Measurements from ENCODE around the gene FXYD3.
A peak's percentile ranks its signal among the peaks of the same experiment; 100 is the strongest.
"Not testable (repeated sequence)": the region's sequence is repeated elsewhere in the genome, so short reads cannot be mapped to it uniquely, and the experiment has no call there.

Gene FXYD3

GRCh38 chr19:35087393-35087792 lies 28.2 kb upstream of the FXYD3 start:
- no peak for DNase-seq

GRCh38 chr19:35088131-35088913 lies 27.3 kb upstream of the FXYD3 start:
- DNase-seq, result no peak

DNA sequence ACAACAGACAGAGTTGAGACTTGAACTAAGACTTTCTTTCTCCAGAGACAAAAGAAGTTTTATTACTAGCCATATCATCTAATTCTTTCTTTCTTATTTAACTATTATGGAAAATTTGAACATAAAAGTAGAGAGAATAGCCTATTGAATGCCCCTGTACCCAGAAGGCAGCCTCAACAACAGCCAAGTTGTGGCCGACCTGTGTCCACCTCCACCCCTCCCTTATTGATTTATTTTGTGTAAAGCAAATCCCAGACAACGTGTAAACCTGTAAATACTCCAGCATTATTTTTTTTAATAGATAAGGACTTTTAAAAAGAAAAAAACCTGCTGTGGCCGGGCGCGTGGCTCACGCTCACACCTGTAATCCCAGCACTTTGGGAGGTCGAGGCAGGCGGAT lies 26.1 kb upstream of the FXYD3 start:
- DNase-seq, result no peak

GRCh38 chr19:35090160-35090505 lies 25.5 kb upstream of the FXYD3 start:
- DNase-seq, result no peak

DNA sequence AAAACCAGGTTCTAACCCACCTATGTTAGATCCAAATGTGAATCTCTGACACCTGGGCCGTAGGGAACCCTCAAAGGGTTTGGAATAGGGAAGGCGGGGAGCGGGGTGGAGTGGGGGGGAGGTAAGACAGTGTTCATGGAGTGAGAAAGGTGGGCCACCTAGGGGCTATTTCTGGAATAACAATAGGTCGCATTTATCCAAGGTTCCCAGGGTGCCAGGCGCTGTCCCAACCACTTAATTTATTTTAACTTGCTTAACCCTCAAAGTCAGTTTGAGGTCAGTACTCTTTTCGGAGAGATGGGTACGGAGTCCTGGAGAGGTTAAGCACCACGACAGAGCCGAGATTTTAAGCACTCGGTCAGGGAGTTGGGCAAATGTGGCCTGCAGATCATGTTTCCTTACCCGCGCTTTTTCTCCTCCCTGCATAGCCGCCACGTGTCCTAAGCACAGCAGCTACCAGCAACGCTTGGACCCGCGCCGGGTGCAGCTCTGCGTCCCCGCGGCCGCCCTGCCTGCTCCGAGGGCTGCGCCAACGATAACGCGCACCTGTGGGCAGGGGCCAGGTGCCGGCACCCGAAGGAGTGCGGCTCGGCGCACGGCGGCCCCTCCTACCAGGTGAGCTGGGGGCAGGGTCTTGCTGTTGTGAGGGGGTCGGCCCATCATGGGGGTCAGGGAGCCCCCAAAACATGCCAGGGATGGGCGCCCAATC lies 25.0 kb upstream of the FXYD3 start:
- DNase-seq, result peak; percentile 39

DNA sequence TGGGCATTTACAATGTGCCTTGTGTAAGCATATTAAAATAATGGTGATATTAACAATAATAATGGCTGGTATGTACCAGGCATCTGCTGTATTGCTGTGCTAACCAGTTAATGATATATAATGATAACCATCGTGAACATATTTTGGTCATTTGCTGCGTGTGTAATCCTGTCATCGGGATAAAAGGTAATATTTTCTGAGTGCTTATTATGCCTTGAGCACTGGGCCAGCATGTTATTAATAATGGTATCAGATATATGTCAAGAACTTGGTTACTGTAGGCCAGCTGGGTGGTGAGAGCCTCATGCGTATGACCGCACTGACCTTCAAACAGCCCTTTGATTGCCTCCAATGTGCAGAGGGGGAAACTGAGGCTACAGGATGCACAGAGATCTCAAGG lies 22.2 kb upstream of the FXYD3 start:
- DNase-seq, result no peak

- no peak for DNase-seq
Observed at GRCh38 chr19:35093941-35094647, 21.5 kb upstream of the FXYD3 start.

DNA sequence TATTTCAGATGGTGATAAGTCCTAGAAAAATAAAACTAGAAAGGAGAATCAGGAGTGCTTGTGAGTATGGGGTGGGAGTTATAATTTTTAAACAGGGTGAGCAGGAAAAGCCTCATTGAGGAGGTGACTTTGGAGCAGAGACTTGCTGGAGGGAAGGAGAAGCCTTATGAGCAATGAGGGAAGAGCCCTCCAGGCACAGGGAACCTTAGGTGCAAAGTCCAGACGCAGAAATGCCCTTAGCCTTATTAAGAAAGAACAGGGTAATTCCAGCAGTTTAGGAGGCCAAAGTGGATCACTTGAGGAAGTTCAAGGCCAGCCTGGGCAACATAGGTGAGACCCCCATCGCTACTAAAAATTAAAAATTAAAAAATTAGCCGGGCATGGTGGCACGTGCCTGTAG lies 21.0 kb upstream of the FXYD3 start:
- no peak for DNase-seq

DNA sequence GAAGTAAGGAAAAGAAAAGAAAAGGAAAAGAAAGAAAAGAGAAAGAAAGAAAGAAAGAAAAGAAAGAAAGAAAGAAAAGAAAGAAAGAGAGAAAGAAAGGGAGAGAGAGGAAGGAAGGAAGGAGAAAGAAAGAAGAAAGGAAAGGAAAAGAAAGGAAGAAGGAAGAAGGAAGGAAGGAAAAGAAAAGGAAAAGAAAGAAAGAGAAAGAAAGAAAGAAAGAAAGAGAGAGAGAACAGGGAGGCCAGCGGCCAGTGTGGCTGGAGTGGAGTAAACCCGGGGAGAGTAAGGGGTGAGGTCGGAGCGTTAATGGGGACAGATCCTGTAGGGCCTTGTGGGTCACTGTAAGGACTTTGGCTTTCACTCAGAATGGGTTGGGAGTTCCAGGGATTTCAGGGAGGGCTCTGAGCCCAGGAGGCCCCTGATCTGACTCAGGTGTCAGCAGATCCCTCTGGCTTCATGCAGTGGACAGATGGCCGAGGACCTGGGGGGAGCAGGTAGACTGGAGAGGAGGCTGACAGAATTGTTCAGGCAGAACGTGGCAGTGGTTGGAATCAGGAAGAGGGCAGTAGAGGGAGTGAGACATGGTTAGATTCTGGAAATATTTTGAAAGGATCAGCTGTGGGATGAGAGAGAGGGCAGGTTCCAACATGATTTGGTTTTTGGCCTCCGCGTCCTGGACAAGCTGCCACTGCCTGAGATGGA lies 19.8 kb upstream of the FXYD3 start:
- DNase-seq, result no peak

- DNase-seq, result no peak
Observed at GRCh38 chr19:35098413-35099049, 17.1 kb upstream of the FXYD3 start.

GRCh38 chr19:35099155-35099896 lies 16.3 kb upstream of the FXYD3 start:
- DNase-seq, result no peak

GRCh38 chr19:35099897-35100275 lies 15.7 kb upstream of the FXYD3 start:
- DNase-seq, result no peak

GRCh38 chr19:35100588-35101533 lies 14.8 kb upstream of the FXYD3 start:
- DNase-seq, result no peak

- not testable (repeated sequence) for DNase-seq
Observed at GRCh38 chr19:35101949-35102348, 13.7 kb upstream of the FXYD3 start.

- DNase-seq, result not testable (repeated sequence)
Observed at GRCh38 chr19:35103614-35104013, 12.0 kb upstream of the FXYD3 start.

- no peak for DNase-seq
Observed at GRCh38 chr19:35104361-35104760, 11.3 kb upstream of the FXYD3 start.

DNA sequence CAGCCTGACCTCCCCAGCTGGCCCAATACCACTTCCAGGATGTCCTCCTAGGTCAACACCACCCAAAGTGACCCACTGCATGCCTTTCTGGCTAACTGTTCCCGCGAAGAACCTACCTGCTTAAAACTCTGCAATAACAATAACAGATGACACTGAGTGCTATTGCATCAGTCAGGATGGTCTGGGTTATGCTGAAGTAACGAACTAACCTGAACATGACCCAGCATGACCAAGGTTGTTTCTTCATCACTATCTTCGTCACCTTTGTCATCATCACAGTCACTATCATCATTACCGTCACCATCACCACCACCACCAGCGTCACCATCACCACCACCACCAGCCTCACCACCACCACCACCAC lies 10.6 kb upstream of the FXYD3 start:
- no peak for DNase-seq

GRCh38 chr19:35105411-35106290 lies 10.0 kb upstream of the FXYD3 start:
- no peak for DNase-seq

- no peak for DNase-seq
Observed at GRCh38 chr19:35106291-35106583, 9.4 kb upstream of the FXYD3 start.

- DNase-seq, result no peak
Observed at GRCh38 chr19:35106898-35107541, 8.6 kb upstream of the FXYD3 start.
